ENCODE data around the gene PKD1L1.

DNA sequence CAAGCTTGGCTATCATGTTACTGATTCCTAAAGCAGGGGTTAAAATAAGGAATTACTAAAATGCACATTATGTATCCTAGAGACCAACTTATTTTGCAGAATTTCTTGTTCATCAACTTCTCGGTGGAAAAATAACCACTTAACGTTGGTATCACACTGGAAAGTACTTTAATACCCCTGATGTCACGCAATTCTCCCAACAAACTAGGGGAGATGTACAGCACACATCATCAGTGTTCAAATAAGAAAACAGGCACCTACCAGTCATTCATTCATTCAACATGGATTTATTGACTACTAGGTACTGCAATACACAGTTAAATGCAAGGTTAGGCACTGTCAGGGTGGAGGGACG lies 30.5 kb upstream of the PKD1L1 start:
- TF ChIP-seq POLR2A (IDR thresholded peaks at IDR 0.05) = no peak
- TF ChIP-seq, protein P1, sequence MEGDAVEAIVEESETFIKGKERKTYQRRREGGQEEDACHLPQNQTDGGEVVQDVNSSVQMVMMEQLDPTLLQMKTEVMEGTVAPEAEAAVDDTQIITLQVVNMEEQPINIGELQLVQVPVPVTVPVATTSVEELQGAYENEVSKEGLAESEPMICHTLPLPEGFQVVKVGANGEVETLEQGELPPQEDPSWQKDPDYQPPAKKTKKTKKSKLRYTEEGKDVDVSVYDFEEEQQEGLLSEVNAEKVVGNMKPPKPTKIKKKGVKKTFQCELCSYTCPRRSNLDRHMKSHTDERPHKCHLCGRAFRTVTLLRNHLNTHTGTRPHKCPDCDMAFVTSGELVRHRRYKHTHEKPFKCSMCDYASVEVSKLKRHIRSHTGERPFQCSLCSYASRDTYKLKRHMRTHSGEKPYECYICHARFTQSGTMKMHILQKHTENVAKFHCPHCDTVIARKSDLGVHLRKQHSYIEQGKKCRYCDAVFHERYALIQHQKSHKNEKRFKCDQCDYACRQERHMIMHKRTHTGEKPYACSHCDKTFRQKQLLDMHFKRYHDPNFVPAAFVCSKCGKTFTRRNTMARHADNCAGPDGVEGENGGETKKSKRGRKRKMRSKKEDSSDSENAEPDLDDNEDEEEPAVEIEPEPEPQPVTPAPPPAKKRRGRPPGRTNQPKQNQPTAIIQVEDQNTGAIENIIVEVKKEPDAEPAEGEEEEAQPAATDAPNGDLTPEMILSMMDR (IDR thresholded peaks at IDR 0.05) = no peak
- no peak for TF ChIP-seq POLR2AphosphoS5 (IDR thresholded peaks at IDR 0.05)
- no peak for TF ChIP-seq EP300 (IDR thresholded peaks at IDR 0.05)

All from gastroesophageal sphincter (tissue), 3 donors.